ENCODE results near the gene BAZ1B.
"Not testable (repeated sequence)": the region's sequence is repeated elsewhere in the genome, so short reads cannot be mapped to it uniquely, and the experiment has no call there.

The BAZ1B gene

GRCh38 chr7:73522105-73522872 is at the start of gene BAZ1B:
Gene BAZ1B (minus strand): TSS chr7:73522293. CDS start chr7:73521933, 360 bp downstream.
- peaks cover 11 to 13% of the 10 kb centered on the region in 2 donors for H3K4me1 ChIP-seq (ENCODE audit: control insufficient read depth in 2 of 2, insufficient read depth in 2 of 2, low read length in 2 of 2)

GRCh38 chr7:73570977-73571376 is 48.9 kb upstream of the BAZ1B start:
- Histone ChIP-seq H3K4me3 (ENCODE audit: low read length in 2 of 2) (no peak overlapping the region), H3K9me3 (ENCODE audit: control insufficient read depth in 2 of 2, low read length in 2 of 2) (no peaks in the 10 kb centered on the region), H3K4me1 (ENCODE audit: control insufficient read depth in 2 of 2, insufficient read depth in 2 of 2, low read length in 2 of 2) (peaks cover 0 to 4% of the 10 kb centered on the region in 2 donors), H3K36me3 (ENCODE audit: control insufficient read depth in 2 of 2, insufficient read depth in 2 of 2, low read length in 2 of 2) (peaks cover 42 to 44% of the 10 kb centered on the region in 2 donors), H3K9ac (ENCODE audit: low read depth in 1 of 2, low read length in 2 of 2) (no peak overlapping the region), H3K27me3 (ENCODE audit: control insufficient read depth in 2 of 2, insufficient read depth in 2 of 2, low read length in 2 of 2) (no peaks in the 10 kb centered on the region), H3K27ac (ENCODE audit: low read depth in 2 of 2, low read length in 2 of 2) (no peak overlapping the region)

More at GRCh38 chr7:73522105-73522872, at the start of gene BAZ1B:
- Histone ChIP-seq H3K27ac (ENCODE audit: low read depth in 2 of 2, low read length in 2 of 2) (peak within 1 kb of the TSS; percentile 93), H3K36me3 (ENCODE audit: control insufficient read depth in 2 of 2, insufficient read depth in 2 of 2, low read length in 2 of 2) (peaks cover 3 to 5% of the 10 kb centered on the region in 2 donors), H3K27me3 (ENCODE audit: control insufficient read depth in 2 of 2, insufficient read depth in 2 of 2, low read length in 2 of 2) (no peaks in the 10 kb centered on the region), H3K4me3 (ENCODE audit: low read length in 2 of 2) (peak within 1 kb of the TSS; percentile 83 to 95), H3K9me3 (ENCODE audit: control insufficient read depth in 2 of 2, low read length in 2 of 2) (no peaks in the 10 kb centered on the region), H3K9ac (ENCODE audit: low read depth in 1 of 2, low read length in 2 of 2) (peak within 1 kb of the TSS; percentile 78 to 85)

DNA sequence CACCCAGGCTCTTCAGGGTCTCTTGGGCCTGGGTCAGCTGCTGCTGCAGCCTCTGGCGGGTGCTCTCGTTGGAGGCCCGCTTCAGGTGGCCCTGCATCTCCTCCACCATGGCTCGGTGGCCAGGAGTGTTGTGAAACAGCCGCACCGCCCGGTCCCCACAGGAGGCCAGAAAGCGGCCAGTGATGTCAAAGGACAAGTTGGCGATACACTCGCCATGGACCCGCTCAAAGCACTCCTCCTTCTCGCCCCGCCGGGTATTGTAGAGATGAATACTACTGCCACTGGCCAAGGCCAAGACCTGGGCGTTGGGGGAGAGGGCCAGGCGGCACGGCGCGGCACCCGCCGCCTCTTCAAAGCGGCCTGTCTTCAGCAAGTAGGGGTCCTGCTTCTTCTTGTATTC is 48.4 kb upstream of the BAZ1B start:
- peaks cover 42 to 44% of the 10 kb centered on the region in 2 donors for H3K36me3 ChIP-seq (ENCODE audit: control insufficient read depth in 2 of 2, insufficient read depth in 2 of 2, low read length in 2 of 2)
- H3K9me3 ChIP-seq (ENCODE audit: control insufficient read depth in 2 of 2, low read length in 2 of 2), result no peaks in the 10 kb centered on the region
- no peak overlapping the region for H3K4me3 ChIP-seq (ENCODE audit: low read length in 2 of 2)
- H3K4me1 ChIP-seq (ENCODE audit: control insufficient read depth in 2 of 2, insufficient read depth in 2 of 2, low read length in 2 of 2), result peaks cover 4 to 6% of the 10 kb centered on the region in 2 donors
- no peak overlapping the region for H3K9ac ChIP-seq (ENCODE audit: low read depth in 1 of 2, low read length in 2 of 2)
- H3K27me3 ChIP-seq (ENCODE audit: control insufficient read depth in 2 of 2, insufficient read depth in 2 of 2, low read length in 2 of 2), result no peaks in the 10 kb centered on the region
- no peak overlapping the region for H3K27ac ChIP-seq (ENCODE audit: low read depth in 2 of 2, low read length in 2 of 2)

GRCh38 chr7:73569042-73569608 is 47.0 kb upstream of the BAZ1B start:
- H3K36me3 ChIP-seq (ENCODE audit: control insufficient read depth in 2 of 2, insufficient read depth in 2 of 2, low read length in 2 of 2), result peaks cover 37 to 39% of the 10 kb centered on the region in 2 donors
- H3K4me1 ChIP-seq (ENCODE audit: control insufficient read depth in 2 of 2, insufficient read depth in 2 of 2, low read length in 2 of 2), result peaks cover 5 to 9% of the 10 kb centered on the region in 2 donors
- no peak overlapping the region for H3K4me3 ChIP-seq (ENCODE audit: low read length in 2 of 2)
- no peak overlapping the region for H3K9ac ChIP-seq (ENCODE audit: low read depth in 1 of 2, low read length in 2 of 2)
- H3K27ac ChIP-seq (ENCODE audit: low read depth in 2 of 2, low read length in 2 of 2), result no peak overlapping the region
- H3K27me3 ChIP-seq (ENCODE audit: control insufficient read depth in 2 of 2, insufficient read depth in 2 of 2, low read length in 2 of 2), result no peaks in the 10 kb centered on the region
- H3K9me3 ChIP-seq (ENCODE audit: control insufficient read depth in 2 of 2, low read length in 2 of 2), result no peaks in the 10 kb centered on the region

GRCh38 chr7:73567846-73568685 is 46.0 kb upstream of the BAZ1B start:
- H3K9me3 ChIP-seq (ENCODE audit: control insufficient read depth in 2 of 2, low read length in 2 of 2), result no peaks in the 10 kb centered on the region
- H3K4me1 ChIP-seq (ENCODE audit: control insufficient read depth in 2 of 2, insufficient read depth in 2 of 2, low read length in 2 of 2), result peaks cover 5 to 9% of the 10 kb centered on the region in 2 donors
- H3K27ac ChIP-seq (ENCODE audit: low read depth in 2 of 2, low read length in 2 of 2), result no peak overlapping the region
- H3K36me3 ChIP-seq (ENCODE audit: control insufficient read depth in 2 of 2, insufficient read depth in 2 of 2, low read length in 2 of 2), result peaks cover 26 to 29% of the 10 kb centered on the region in 2 donors
- no peaks in the 10 kb centered on the region for H3K27me3 ChIP-seq (ENCODE audit: control insufficient read depth in 2 of 2, insufficient read depth in 2 of 2, low read length in 2 of 2)
- H3K9ac ChIP-seq (ENCODE audit: low read depth in 1 of 2, low read length in 2 of 2), result no peak overlapping the region
- no peak overlapping the region for H3K4me3 ChIP-seq (ENCODE audit: low read length in 2 of 2)

DNA sequence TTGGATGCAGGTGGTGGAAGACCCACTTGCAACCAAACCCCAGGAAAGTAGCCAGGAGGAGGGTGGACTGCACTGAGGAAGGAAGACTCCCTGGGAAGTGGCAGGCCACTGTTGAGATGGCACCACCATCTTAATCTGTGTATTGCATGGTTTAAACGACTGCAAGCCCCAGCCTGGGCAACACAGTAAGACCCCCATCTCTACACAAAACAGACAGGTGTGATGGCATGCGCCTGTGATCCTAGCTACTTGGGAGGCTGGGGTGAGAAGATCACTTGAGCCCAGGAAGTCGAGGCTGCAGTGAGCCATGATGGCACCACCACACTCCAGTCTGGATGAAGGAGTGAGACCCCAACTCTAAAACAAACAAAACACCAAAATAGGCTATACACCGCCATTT is 45.0 kb upstream of the BAZ1B start:
- Histone ChIP-seq H3K27me3 (ENCODE audit: control insufficient read depth in 2 of 2, insufficient read depth in 2 of 2, low read length in 2 of 2) (no peaks in the 10 kb centered on the region), H3K27ac (ENCODE audit: low read depth in 2 of 2, low read length in 2 of 2) (no peak overlapping the region), H3K4me1 (ENCODE audit: control insufficient read depth in 2 of 2, insufficient read depth in 2 of 2, low read length in 2 of 2) (peaks cover 5% of the 10 kb centered on the region in 2 donors), H3K36me3 (ENCODE audit: control insufficient read depth in 2 of 2, insufficient read depth in 2 of 2, low read length in 2 of 2) (peaks cover 17 to 21% of the 10 kb centered on the region in 2 donors), H3K4me3 (ENCODE audit: low read length in 2 of 2) (no peak overlapping the region), H3K9ac (ENCODE audit: low read depth in 1 of 2, low read length in 2 of 2) (no peak overlapping the region), H3K9me3 (ENCODE audit: control insufficient read depth in 2 of 2, low read length in 2 of 2) (no peaks in the 10 kb centered on the region)

- Histone ChIP-seq H3K36me3 (ENCODE audit: control insufficient read depth in 2 of 2, insufficient read depth in 2 of 2, low read length in 2 of 2) (peaks cover 16 to 21% of the 10 kb centered on the region in 2 donors), H3K9ac (ENCODE audit: low read depth in 1 of 2, low read length in 2 of 2) (peak overlapping the region in 1 of 2 donors; percentile 47), H3K4me3 (ENCODE audit: low read length in 2 of 2) (peak overlapping the region; percentile 26 to 77)
- not testable (repeated sequence) for H3K4me1 ChIP-seq (ENCODE audit: control insufficient read depth in 2 of 2, insufficient read depth in 2 of 2, low read length in 2 of 2); H3K27me3 ChIP-seq (ENCODE audit: control insufficient read depth in 2 of 2, insufficient read depth in 2 of 2, low read length in 2 of 2); H3K9me3 ChIP-seq (ENCODE audit: control insufficient read depth in 2 of 2, low read length in 2 of 2); H3K27ac ChIP-seq (ENCODE audit: low read depth in 2 of 2, low read length in 2 of 2)
Measured at GRCh38 chr7:73566431-73566830, 44.3 kb upstream of the BAZ1B start.

GRCh38 chr7:73565675-73566340 is 43.7 kb upstream of the BAZ1B start:
- no peaks in the 10 kb centered on the region for H3K27me3 ChIP-seq (ENCODE audit: control insufficient read depth in 2 of 2, insufficient read depth in 2 of 2, low read length in 2 of 2)
- no peaks in the 10 kb centered on the region for H3K9me3 ChIP-seq (ENCODE audit: control insufficient read depth in 2 of 2, low read length in 2 of 2)
- H3K36me3 ChIP-seq (ENCODE audit: control insufficient read depth in 2 of 2, insufficient read depth in 2 of 2, low read length in 2 of 2), result peaks cover 12 to 17% of the 10 kb centered on the region in 2 donors
- no peak overlapping the region for H3K27ac ChIP-seq (ENCODE audit: low read depth in 2 of 2, low read length in 2 of 2)
- peak overlapping the region; percentile 26 to 77 for H3K4me3 ChIP-seq (ENCODE audit: low read length in 2 of 2)
- peak overlapping the region in 1 of 2 donors; percentile 47 for H3K9ac ChIP-seq (ENCODE audit: low read depth in 1 of 2, low read length in 2 of 2)
- peaks cover 5% of the 10 kb centered on the region in 2 donors for H3K4me1 ChIP-seq (ENCODE audit: control insufficient read depth in 2 of 2, insufficient read depth in 2 of 2, low read length in 2 of 2)

DNA sequence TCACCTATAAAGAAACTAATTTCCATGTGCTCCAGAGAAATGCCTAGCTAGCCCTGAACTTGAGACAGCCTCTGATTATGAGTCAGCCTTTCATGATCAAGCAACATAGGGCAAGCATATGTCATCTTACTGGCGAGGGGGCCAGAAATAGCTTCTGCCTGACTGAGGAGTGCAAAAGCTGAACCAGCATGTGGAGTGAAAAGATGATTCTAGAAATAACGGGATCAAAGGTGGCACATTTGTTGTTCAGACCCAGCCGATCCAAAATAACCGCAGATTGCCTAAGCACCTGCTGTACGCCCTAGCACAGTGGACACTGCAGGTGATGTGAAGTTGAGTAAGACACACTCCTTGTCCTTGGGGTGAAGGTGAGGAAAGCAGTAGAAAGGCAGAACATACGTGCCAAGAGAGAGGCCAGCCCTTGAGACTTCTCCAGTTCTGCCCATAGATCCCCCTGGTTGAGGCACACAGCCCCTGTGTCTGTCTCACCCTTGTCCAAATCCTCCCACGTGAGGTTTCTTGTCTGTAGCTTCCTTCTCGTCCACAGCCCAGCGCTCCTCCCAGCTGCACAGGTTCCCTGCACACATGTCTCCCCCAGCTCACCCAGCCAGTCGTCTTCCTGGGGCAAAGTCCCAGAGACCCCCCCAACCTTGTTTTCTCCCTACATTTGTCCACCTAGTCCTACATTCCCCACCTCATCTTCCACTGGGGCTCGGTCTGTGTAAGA is 38.2 kb upstream of the BAZ1B start:
- no peak overlapping the region for H3K9ac ChIP-seq (ENCODE audit: low read depth in 1 of 2, low read length in 2 of 2)
- peaks cover 7 to 11% of the 10 kb centered on the region in 2 donors for H3K4me1 ChIP-seq (ENCODE audit: control insufficient read depth in 2 of 2, insufficient read depth in 2 of 2, low read length in 2 of 2)
- H3K27me3 ChIP-seq (ENCODE audit: control insufficient read depth in 2 of 2, insufficient read depth in 2 of 2, low read length in 2 of 2), result no peaks in the 10 kb centered on the region
- no peak overlapping the region for H3K4me3 ChIP-seq (ENCODE audit: low read length in 2 of 2)
- H3K27ac ChIP-seq (ENCODE audit: low read depth in 2 of 2, low read length in 2 of 2), result no peak overlapping the region
- no peaks in the 10 kb centered on the region for H3K9me3 ChIP-seq (ENCODE audit: control insufficient read depth in 2 of 2, low read length in 2 of 2)
- H3K36me3 ChIP-seq (ENCODE audit: control insufficient read depth in 2 of 2, insufficient read depth in 2 of 2, low read length in 2 of 2), result no peaks in the 10 kb centered on the region
